ENCODE results near the gene GNB1L.

GNB1L gene

DNA sequence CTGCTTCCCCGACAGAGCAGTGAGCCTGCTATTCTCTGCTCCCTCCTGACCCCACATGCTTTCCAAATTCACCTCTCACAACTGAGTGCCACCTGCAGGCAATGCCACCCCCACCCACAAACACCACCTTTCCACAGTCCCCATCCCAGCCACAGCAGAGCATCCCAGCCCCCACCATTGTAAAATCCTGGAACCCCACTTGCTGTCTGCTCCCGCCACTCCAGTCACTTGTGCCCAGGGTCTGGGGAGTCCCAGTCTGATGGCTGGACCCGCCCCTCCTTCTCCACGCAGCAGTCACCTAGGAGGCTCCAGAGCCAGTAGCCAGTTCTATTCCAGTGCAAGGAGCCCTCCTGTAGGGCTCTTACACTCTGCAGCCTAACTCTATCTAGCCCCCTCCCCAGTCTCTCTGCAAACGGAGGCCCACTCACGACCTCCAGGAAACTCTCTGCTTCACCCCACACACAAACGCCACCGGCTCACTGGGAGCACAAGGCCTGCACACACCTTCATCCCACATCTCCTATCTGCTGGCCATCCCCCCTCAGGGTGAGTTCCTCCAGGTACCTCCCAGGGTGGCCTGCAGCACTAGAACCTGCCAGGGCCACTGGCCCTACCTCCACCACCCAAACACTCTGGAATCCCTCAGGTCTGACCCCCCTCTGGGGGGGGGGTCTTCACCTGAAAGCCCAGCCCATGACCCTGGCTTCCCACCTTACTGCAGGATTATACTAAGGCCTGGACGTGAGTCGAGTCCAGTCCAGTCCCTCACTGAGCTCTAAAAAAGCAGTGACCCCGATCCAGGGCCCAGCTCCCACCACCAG is 1.4 kb downstream of the GNB1L start:
- no peaks in the 10 kb centered on the region for H3K27me3 Mint-ChIP-seq
- DNase-seq (no peak), ATAC-seq (replicated peaks) (no peak)
- H3K36me3 Mint-ChIP-seq (ENCODE audit: insufficient read depth): peaks cover 17% of the 10 kb centered on the region
- H3K9me3 Mint-ChIP-seq: no peaks in the 10 kb centered on the region
- H3K4me3 Mint-ChIP-seq: peak overlapping the region; percentile 96 to 97
- H3K4me1 Mint-ChIP-seq (ENCODE audit: low read depth in 2 of 2): peaks cover 38 to 40% of the 10 kb centered on the region in 2 donors
- peak overlapping the region; percentile 92 to 94 for H3K27ac Mint-ChIP-seq

DNA sequence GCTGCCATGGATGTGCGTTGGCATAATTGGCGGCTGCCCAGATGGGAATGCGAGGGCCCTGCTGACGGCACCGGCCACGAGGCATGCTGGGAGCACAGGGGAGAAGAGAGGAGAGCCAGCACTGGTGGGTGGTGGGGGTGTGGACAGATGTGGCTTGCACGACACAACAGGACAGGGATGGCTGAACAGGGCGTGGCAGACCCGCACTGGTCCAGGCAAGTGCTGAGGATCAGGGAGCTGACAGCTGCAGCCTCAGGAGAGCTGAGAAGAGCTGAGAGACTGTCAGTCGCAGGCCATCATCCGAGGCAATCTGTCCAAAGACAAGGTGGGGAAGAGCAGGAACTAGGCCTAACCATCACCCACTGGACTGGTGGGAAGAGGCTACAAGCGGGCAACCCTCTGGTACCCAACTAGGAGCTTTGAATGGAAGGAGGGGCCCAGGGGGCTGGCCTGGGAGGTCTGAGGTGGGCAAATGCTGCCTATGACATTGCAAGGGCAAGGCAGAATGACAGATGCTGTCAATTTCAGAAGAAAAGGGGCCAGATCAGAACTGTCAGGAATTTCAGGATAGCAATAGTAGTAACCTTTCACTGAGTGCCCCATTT is 2.4 kb downstream of the GNB1L start:
- DNase-seq (no peak), ATAC-seq (replicated peaks) (no peak)
- H3K9me3 Mint-ChIP-seq: no peaks in the 10 kb centered on the region
- peaks cover 38 to 42% of the 10 kb centered on the region in 2 donors for H3K4me1 Mint-ChIP-seq (ENCODE audit: low read depth in 2 of 2)
- H3K4me3 Mint-ChIP-seq: peak overlapping the region; percentile 96 to 97
- no peaks in the 10 kb centered on the region for H3K27me3 Mint-ChIP-seq
- H3K36me3 Mint-ChIP-seq (ENCODE audit: insufficient read depth): peaks cover 15% of the 10 kb centered on the region
- H3K27ac Mint-ChIP-seq: peak overlapping the region in 1 of 2 donors; percentile 94

- H3K27me3 Mint-ChIP-seq: no peaks in the 10 kb centered on the region
- H3K9me3 Mint-ChIP-seq: no peaks in the 10 kb centered on the region
- no peak for DNase-seq
- H3K27ac Mint-ChIP-seq: no peak overlapping the region
- H3K4me1 Mint-ChIP-seq (ENCODE audit: low read depth in 2 of 2): peaks cover 39% of the 10 kb centered on the region in 2 donors
- no peak for ATAC-seq (replicated peaks)
- H3K36me3 Mint-ChIP-seq (ENCODE audit: insufficient read depth): peaks cover 17% of the 10 kb centered on the region
- H3K4me3 Mint-ChIP-seq: peak overlapping the region in 1 of 2 donors; percentile 96
Observed at GRCh38 chr22:19851291-19852176, 3.1 kb downstream of the GNB1L start.

GRCh38 chr22:19850763-19851109 is 3.9 kb downstream of the GNB1L start:
- Mint-ChIP-seq H3K9me3 (no peaks in the 10 kb centered on the region), H3K4me1 (ENCODE audit: low read depth in 2 of 2) (peaks cover 34 to 35% of the 10 kb centered on the region in 2 donors), H3K4me3 (no peak overlapping the region), H3K27ac (peak overlapping the region in 1 of 2 donors; percentile 57), H3K36me3 (ENCODE audit: insufficient read depth) (peaks cover 20% of the 10 kb centered on the region), H3K27me3 (no peaks in the 10 kb centered on the region)
- DNase-seq (no peak), ATAC-seq (replicated peaks) (no peak)

DNA sequence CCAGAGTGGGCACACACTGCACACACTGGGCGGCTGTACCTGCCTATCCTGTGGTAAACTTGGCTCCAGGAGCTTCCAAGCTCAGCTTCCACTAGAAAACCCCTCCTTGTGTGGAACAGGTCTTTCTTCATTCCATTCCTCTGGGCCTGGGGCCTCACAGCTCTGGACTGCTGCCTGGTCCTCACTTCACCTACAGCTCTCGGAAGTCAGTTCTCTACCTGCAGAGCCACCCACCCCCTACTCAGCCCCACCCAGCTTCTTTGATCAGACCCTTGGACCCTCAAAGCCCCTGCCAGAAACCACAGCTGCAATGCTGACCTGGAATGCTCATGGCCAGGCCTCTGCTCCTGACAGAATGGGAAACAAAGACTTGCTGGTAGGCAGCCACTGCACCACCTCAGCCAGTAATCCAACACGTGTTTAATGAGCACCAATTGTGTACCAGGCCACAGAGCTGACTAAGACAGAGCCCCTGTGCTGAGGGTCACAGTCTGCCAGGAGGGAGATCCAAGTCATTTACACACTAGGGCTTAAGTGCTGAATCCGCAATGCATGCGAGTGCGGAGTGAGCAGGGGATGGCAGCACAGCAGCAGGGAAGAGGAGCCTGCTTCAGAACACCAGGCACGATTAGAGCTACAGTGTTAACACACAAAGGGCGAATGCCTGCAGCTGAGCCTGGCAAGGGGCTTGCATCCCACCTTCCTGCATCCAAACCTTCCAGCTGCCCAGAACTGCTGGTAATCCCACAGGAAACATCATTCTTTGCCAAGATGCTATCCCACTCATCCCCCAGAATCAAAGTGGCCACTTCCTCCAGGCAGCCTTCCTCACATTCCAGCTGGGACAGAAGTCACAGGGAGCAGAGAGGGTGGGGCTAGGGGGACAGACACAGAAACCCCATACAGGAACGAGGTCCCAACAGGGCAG is 4.6 kb downstream of the GNB1L start:
- peak overlapping the region in 1 of 2 donors; percentile 57 for H3K27ac Mint-ChIP-seq
- H3K4me3 Mint-ChIP-seq: no peak overlapping the region
- DNase-seq (no peak), ATAC-seq (replicated peaks) (no peak)
- peaks cover 20% of the 10 kb centered on the region for H3K36me3 Mint-ChIP-seq (ENCODE audit: insufficient read depth)
- H3K27me3 Mint-ChIP-seq: no peaks in the 10 kb centered on the region
- peaks cover 35% of the 10 kb centered on the region in 2 donors for H3K4me1 Mint-ChIP-seq (ENCODE audit: low read depth in 2 of 2)
- H3K9me3 Mint-ChIP-seq: no peaks in the 10 kb centered on the region

- Mint-ChIP-seq H3K36me3 (ENCODE audit: insufficient read depth) (peaks cover 17% of the 10 kb centered on the region), H3K4me1 (ENCODE audit: low read depth in 2 of 2) (peaks cover 29 to 38% of the 10 kb centered on the region in 2 donors), H3K4me3 (no peak overlapping the region), H3K9me3 (no peaks in the 10 kb centered on the region), H3K27ac (no peak overlapping the region), H3K27me3 (no peaks in the 10 kb centered on the region)
- ATAC-seq (replicated peaks): no peak
- no peak for DNase-seq
Observed at GRCh38 chr22:19848298-19849224, 6.1 kb downstream of the GNB1L start.

DNA sequence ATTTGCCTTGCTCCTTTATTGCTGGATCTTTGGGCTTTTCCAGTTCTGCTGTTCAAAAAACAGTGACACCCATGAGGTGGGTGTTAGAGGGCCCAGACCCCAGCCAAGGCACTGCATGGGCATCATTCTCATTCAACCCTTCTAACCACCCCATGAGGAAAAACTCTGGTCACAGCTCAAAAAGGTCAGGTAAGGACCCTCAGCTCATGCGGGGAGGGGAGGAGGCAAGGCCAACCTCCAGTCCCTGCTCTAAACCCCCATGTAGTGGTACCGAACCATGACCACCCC is 7.4 kb downstream of the GNB1L start:
- Mint-ChIP-seq H3K4me1 (ENCODE audit: low read depth in 2 of 2) (peaks cover 16 to 26% of the 10 kb centered on the region in 2 donors), H3K27me3 (no peaks in the 10 kb centered on the region), H3K9me3 (no peaks in the 10 kb centered on the region), H3K27ac (no peak overlapping the region), H3K36me3 (ENCODE audit: insufficient read depth) (peaks cover 15% of the 10 kb centered on the region), H3K4me3 (no peak overlapping the region)
- ATAC-seq (replicated peaks) (no peak), DNase-seq (no peak)

DNA sequence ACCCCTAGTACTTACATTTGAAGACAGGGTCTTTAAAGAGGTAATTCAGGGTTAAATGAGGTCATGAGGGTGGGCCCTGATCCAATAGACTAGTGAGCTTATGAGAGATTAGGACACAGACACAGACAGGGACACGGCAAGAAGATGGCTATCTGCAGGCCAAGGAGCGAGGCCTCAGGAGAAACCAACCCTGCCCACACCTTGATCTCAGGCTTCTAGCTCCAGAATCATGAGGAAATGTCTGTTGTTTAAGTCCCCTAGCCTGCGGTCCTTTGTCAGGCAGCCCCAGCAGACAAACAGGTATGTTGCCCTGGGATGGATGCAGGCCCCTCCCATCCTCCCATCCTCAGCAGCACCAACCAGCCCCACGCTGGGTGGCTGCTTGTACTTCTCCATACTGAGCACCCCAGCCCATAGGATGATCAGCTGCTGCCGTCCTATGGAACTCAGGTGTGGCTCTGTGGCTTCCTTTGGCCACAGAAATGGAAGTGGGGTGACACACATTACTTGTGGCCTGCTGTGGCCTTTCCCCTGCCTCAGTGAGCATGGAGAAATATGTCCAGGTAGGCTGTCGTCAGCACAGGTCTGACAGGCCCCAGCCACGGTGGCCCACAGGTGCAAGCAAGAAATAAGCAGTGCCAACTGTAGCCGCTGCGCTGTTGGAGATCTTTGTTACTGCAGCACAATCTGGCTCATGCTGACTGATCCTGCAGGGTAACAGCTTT is 7.9 kb downstream of the GNB1L start:
- H3K9me3 Mint-ChIP-seq: no peaks in the 10 kb centered on the region
- DNase-seq: no peak
- H3K27me3 Mint-ChIP-seq: no peaks in the 10 kb centered on the region
- no peak overlapping the region for H3K4me3 Mint-ChIP-seq
- H3K36me3 Mint-ChIP-seq (ENCODE audit: insufficient read depth): peaks cover 15% of the 10 kb centered on the region
- ATAC-seq (replicated peaks): no peak
- H3K4me1 Mint-ChIP-seq (ENCODE audit: low read depth in 2 of 2): peaks cover 12 to 22% of the 10 kb centered on the region in 2 donors
- H3K27ac Mint-ChIP-seq: no peak overlapping the region

DNA sequence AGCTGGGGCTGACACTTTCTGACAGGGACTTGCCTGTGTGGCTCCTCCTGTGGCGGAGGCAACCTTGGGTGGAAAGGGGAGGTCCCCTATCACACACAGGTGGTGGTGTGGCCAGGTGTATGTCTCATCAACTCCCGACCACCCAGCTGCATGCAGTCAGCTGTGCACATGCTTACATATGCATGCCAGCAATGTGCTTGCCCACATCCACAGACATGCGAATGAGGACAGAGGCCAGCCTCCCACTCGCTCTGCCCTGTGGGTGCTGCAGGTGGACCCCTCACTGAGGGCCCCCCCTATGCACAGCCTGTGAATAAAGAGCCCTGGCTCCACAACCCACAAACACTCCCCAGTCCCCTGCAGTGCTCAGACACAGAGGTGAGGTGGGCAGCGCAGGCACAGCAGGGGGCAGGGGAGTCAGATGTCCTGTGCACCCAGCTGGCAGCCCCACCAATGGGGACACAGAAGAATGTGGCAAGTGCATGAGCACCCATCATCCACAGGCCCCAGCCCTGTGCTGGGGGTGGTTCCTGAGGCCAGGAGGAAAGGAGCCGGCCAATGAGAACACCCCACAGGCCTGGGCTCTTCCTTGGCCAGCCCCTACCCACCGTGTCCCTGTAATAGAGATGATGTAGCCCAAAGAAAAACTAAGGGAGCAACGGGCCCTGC is 9.5 kb downstream of the GNB1L start:
- ATAC-seq (replicated peaks) (peak; percentile 14), DNase-seq (no peak)
- Mint-ChIP-seq H3K27me3 (no peaks in the 10 kb centered on the region), H3K36me3 (ENCODE audit: insufficient read depth) (peaks cover 10% of the 10 kb centered on the region), H3K4me3 (peak overlapping the region in 1 of 2 donors; percentile 61), H3K4me1 (ENCODE audit: low read depth in 2 of 2) (peaks cover 6 to 22% of the 10 kb centered on the region in 2 donors), H3K9me3 (no peaks in the 10 kb centered on the region), H3K27ac (peak overlapping the region; percentile 12 to 41)

DNA sequence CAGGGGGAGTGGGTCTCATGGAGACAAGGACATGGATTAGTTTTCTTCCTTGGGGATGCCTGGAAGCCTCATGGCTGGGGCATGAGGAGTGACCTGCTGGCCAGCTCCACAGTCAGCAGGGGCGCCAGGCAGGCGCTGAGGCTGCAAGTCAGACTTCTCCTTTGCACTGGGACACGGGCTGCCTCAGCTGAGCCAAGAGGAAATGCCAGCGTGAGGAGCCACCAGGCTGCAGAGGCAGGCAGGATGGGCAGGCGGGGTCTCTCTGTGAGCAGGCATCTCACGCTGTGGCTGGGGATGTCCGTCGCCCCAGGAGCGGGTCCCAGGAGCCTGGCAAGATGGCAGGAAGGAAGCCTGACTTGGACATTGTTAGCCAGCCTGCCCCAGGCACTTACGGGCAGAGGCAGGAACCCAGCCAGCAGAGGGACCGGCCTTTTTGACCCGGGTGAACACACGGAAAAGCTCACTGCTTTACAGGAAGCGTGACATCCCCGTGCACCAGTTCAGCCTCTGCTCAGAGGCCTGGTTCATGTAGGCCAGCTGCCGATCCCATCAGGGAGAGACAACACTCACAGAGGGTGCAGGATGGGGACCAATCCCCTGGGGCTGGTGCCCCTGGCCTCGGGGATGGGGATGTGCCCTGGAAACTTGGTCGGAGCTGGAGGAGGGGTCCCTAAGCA is 10.2 kb downstream of the GNB1L start:
- H3K27ac Mint-ChIP-seq: peak overlapping the region; percentile 25 to 69
- no peaks in the 10 kb centered on the region for H3K27me3 Mint-ChIP-seq
- H3K9me3 Mint-ChIP-seq: no peaks in the 10 kb centered on the region
- H3K36me3 Mint-ChIP-seq (ENCODE audit: insufficient read depth): peaks cover 10% of the 10 kb centered on the region
- no peak for DNase-seq
- ATAC-seq (replicated peaks): peak; percentile 56
- peak overlapping the region in 1 of 2 donors; percentile 61 for H3K4me3 Mint-ChIP-seq
- H3K4me1 Mint-ChIP-seq (ENCODE audit: low read depth in 2 of 2): peaks cover 3 to 20% of the 10 kb centered on the region in 2 donors

- H3K4me1 Mint-ChIP-seq (ENCODE audit: low read depth in 2 of 2): peaks cover 3 to 20% of the 10 kb centered on the region in 2 donors
- H3K36me3 Mint-ChIP-seq (ENCODE audit: insufficient read depth): peaks cover 6% of the 10 kb centered on the region
- H3K27ac Mint-ChIP-seq: peak overlapping the region; percentile 25 to 69
- DNase-seq (no peak), ATAC-seq (replicated peaks) (no peak)
- H3K27me3 Mint-ChIP-seq: no peaks in the 10 kb centered on the region
- peak overlapping the region in 1 of 2 donors; percentile 61 for H3K4me3 Mint-ChIP-seq
- H3K9me3 Mint-ChIP-seq: no peaks in the 10 kb centered on the region
Observed at GRCh38 chr22:19843857-19844376, 10.8 kb downstream of the GNB1L start.
